Measurements from ENCODE around the gene TNIK. TPM values are rescaled to one million over a fixed set of nuclear protein-coding genes. Genes with fewer than 3 reads are reported as not detected.

TNIK gene
- total RNA-seq, 1 donor from 2014 or later = 1.5 TPM

DNA sequence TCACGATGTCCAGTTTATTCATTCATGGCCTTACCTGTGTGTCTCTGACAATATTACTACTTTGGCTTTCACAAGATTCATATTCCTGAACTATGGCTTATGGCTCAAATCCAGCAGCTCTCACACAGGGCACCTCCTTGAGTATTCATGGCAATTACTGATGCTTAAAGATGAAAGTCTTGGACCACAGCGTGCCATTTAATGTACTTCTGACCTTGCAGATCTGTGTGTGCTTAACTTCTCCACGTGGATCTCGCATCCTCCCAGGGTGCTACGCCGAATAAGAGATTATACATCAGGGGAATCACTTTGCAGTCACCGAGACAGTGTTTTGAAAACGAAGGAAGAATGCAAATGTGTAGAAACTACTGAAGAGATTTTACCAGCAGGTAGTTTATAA is 147.5 kb downstream of the TNIK start:
- Mint-ChIP-seq H3K27ac (ENCODE audit: unreplicated experiment) (no peak overlapping the region), H3K4me1 (ENCODE audit: low read depth, unreplicated experiment) (no peaks in the 10 kb centered on the region), H3K4me3 (ENCODE audit: unreplicated experiment) (no peak overlapping the region), H3K27me3 (ENCODE audit: unreplicated experiment) (no peaks in the 10 kb centered on the region), H3K9me3 (ENCODE audit: unreplicated experiment) (no peaks in the 10 kb centered on the region), H3K36me3 (ENCODE audit: unreplicated experiment) (no peaks in the 10 kb centered on the region)
- no peak for DNase-seq
- TF ChIP-seq, protein P1, sequence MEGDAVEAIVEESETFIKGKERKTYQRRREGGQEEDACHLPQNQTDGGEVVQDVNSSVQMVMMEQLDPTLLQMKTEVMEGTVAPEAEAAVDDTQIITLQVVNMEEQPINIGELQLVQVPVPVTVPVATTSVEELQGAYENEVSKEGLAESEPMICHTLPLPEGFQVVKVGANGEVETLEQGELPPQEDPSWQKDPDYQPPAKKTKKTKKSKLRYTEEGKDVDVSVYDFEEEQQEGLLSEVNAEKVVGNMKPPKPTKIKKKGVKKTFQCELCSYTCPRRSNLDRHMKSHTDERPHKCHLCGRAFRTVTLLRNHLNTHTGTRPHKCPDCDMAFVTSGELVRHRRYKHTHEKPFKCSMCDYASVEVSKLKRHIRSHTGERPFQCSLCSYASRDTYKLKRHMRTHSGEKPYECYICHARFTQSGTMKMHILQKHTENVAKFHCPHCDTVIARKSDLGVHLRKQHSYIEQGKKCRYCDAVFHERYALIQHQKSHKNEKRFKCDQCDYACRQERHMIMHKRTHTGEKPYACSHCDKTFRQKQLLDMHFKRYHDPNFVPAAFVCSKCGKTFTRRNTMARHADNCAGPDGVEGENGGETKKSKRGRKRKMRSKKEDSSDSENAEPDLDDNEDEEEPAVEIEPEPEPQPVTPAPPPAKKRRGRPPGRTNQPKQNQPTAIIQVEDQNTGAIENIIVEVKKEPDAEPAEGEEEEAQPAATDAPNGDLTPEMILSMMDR (IDR thresholded peaks at IDR 0.05; ENCODE audit: partially characterized antibody, unreplicated experiment) = no peak

DNA sequence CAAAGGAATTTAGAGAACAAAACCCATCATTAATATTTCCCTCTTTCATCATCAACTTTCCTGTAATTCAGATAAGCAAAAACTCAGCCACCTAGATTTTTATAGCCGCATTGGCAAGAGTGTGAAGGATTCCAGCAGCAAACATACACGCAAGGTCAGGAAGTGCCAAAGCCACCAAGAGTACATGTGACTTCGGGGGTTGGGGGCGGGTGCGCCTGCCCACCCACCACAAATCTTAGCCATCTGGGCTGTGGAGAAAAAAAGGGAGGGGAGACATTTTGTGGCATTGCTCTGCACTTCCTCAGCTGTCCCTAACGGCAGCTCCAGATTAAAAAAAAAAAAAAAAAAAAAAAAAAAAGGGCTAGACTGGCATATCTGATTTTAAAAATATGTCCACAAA is 148.4 kb downstream of the TNIK start:
- Mint-ChIP-seq H3K4me1 (ENCODE audit: low read depth, unreplicated experiment) (no peaks in the 10 kb centered on the region), H3K36me3 (ENCODE audit: unreplicated experiment) (no peaks in the 10 kb centered on the region), H3K27me3 (ENCODE audit: unreplicated experiment) (no peaks in the 10 kb centered on the region), H3K9me3 (ENCODE audit: unreplicated experiment) (no peaks in the 10 kb centered on the region), H3K27ac (ENCODE audit: unreplicated experiment) (no peak overlapping the region), H3K4me3 (ENCODE audit: unreplicated experiment) (no peak overlapping the region)
- TF ChIP-seq, protein P1 (IDR thresholded peaks at IDR 0.05; ENCODE audit: partially characterized antibody, unreplicated experiment) = no peak
- no peak for DNase-seq

DNA sequence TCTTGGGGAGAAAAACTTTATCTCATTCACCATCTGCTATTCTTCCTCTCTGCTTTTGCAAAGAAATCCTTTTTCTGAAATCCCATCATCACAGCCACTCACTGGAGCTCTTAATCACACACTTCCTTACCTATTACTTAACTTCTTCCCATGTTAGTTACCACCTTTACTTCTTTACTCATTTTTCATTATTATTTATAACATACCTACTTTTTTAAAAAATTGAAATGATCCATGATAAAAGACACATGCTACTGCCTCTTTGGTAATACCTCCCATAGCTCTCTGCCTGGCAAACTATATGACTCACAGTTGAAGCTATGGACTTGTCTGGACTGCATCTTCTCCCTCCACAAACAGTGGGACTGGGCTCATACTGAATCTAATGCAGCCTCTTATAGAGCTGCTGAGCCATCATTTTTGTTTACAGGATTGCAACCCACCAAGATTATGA is 150.3 kb downstream of the TNIK start:
- Mint-ChIP-seq H3K27me3 (ENCODE audit: unreplicated experiment) (no peaks in the 10 kb centered on the region), H3K27ac (ENCODE audit: unreplicated experiment) (no peak overlapping the region), H3K4me1 (ENCODE audit: low read depth, unreplicated experiment) (no peaks in the 10 kb centered on the region), H3K4me3 (ENCODE audit: unreplicated experiment) (no peak overlapping the region), H3K36me3 (ENCODE audit: unreplicated experiment) (peaks cover 2% of the 10 kb centered on the region), H3K9me3 (ENCODE audit: unreplicated experiment) (no peaks in the 10 kb centered on the region)
- DNase-seq = no peak
- TF ChIP-seq, protein P1 (IDR thresholded peaks at IDR 0.05; ENCODE audit: partially characterized antibody, unreplicated experiment) = no peak

GRCh38 chr3:171307988-171308387 is 152.2 kb downstream of the TNIK start:
- H3K36me3 Mint-ChIP-seq (ENCODE audit: unreplicated experiment) = peaks cover 3% of the 10 kb centered on the region
- TF ChIP-seq, protein P1 (IDR thresholded peaks at IDR 0.05; ENCODE audit: partially characterized antibody, unreplicated experiment) = no peak
- no peak for DNase-seq
- no peaks in the 10 kb centered on the region for H3K9me3 Mint-ChIP-seq (ENCODE audit: unreplicated experiment)
- no peak overlapping the region for H3K4me3 Mint-ChIP-seq (ENCODE audit: unreplicated experiment)
- no peaks in the 10 kb centered on the region for H3K4me1 Mint-ChIP-seq (ENCODE audit: low read depth, unreplicated experiment)
- no peaks in the 10 kb centered on the region for H3K27me3 Mint-ChIP-seq (ENCODE audit: unreplicated experiment)
- H3K27ac Mint-ChIP-seq (ENCODE audit: unreplicated experiment) = no peak overlapping the region

DNA sequence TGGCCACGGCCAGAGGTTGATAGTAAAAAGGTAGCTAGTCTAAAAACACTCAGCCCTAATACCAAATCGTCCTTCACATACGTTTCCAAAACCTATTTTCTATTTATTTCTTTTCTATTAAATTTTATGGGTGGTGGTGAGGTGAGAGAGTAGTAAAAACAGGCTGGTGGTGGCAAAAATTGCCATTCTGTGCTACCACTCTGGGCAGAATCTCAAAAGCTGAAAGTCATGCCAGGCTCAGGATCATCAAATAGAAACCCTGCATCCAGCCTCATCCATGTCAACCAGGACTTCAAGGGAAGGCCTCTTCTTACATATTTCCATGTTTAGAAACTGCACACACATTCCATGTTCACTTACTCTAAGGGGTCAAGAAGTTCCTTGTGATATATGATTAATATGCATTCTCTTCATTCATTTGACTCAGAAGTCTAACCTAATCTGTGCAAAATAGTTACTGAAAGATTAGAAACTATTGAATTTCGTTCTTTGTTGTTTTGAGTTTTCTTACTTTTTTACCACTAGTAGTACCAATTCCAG is 153.1 kb downstream of the TNIK start:
- no peak for DNase-seq
- Mint-ChIP-seq H3K27ac (ENCODE audit: unreplicated experiment) (no peak overlapping the region), H3K27me3 (ENCODE audit: unreplicated experiment) (no peaks in the 10 kb centered on the region), H3K4me1 (ENCODE audit: low read depth, unreplicated experiment) (no peaks in the 10 kb centered on the region), H3K36me3 (ENCODE audit: unreplicated experiment) (peaks cover 3% of the 10 kb centered on the region), H3K4me3 (ENCODE audit: unreplicated experiment) (no peak overlapping the region), H3K9me3 (ENCODE audit: unreplicated experiment) (no peaks in the 10 kb centered on the region)
- TF ChIP-seq, protein P1 (IDR thresholded peaks at IDR 0.05; ENCODE audit: partially characterized antibody, unreplicated experiment) = no peak

Data from glutamatergic neuron (in vitro differentiated cells).